ENCODE measurements around the gene INPP4B.

DNA sequence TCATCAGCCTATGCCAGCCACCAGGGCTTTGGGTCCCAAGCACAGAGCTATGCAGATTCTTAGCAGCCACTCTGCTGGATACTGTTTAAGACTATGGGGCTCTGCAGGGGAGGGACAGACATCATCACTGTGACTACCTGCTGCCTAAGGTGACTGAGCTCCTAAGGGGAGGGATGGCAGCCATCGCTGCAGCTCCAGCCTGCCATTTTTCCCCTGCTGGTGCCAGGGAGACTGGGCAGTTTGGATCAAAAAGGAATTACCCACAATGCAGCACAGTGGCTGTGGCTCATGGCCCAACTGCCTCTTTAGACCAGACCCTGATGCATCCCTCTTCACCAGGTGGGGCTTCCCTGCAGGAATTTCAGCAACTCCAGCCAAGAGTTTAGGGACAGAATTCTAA lies 28.6 kb upstream of the INPP4B start:
- no peak for TF ChIP-seq EZH2 (IDR thresholded peaks at IDR 0.05; ENCODE audit: borderline replicate concordance, low read length)
- TF ChIP-seq, protein P1, sequence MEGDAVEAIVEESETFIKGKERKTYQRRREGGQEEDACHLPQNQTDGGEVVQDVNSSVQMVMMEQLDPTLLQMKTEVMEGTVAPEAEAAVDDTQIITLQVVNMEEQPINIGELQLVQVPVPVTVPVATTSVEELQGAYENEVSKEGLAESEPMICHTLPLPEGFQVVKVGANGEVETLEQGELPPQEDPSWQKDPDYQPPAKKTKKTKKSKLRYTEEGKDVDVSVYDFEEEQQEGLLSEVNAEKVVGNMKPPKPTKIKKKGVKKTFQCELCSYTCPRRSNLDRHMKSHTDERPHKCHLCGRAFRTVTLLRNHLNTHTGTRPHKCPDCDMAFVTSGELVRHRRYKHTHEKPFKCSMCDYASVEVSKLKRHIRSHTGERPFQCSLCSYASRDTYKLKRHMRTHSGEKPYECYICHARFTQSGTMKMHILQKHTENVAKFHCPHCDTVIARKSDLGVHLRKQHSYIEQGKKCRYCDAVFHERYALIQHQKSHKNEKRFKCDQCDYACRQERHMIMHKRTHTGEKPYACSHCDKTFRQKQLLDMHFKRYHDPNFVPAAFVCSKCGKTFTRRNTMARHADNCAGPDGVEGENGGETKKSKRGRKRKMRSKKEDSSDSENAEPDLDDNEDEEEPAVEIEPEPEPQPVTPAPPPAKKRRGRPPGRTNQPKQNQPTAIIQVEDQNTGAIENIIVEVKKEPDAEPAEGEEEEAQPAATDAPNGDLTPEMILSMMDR (IDR thresholded peaks at IDR 0.05; ENCODE audit: low read length), result no peak
